GM23338 (cell line): ENCODE data around the gene REG3G. TPM values are rescaled to one million over a fixed set of nuclear protein-coding genes. Genes with fewer than 3 reads are reported as not detected.

Experiments used
- ATAC-seq: fragments of 200-7000 bp; cut with Tn5 transposase; 3 replicates; pipeline ENCODE4 v1.9.1; 2020
- DNase-seq: peaks from one replicate; pipeline ENCODE4 v3.0.0-alpha.2; 2015; ENCODE audit warnings: low spot score
- H2AFZ ChIP-seq: fragments of 200-600 bp; sonication (generic); 2 replicates; pipeline ENCODE4 v1.8.0; 2016; ENCODE audit warnings: antibody characterized with exemption, mild to moderate bottlenecking, moderate library complexity
- H3F3A ChIP-seq: fragments of 200-600 bp; sonication (generic); replicated peaks from 2 replicates; pipeline ENCODE4 v1.8.0; 2017; ENCODE audit warnings: antibody characterized with exemption, mixed run types, low read depth
- H3K27ac ChIP-seq: fragments of 200-600 bp; sonication (generic); 2 replicates; pipeline ENCODE4 v1.6.1; 2016; ENCODE audit warnings: low read depth
- H3K27me3 ChIP-seq: fragments of 200-600 bp; sonication (generic); 2 replicates; pipeline ENCODE4 v1.8.0; 2016; ENCODE audit warnings: mild to moderate bottlenecking, mixed run types, moderate library complexity; ENCODE audit not compliant: insufficient read depth
- H3K36me3 ChIP-seq: fragments of 200-600 bp; sonication (generic); 2 replicates; pipeline ENCODE4 v1.8.0; 2016; ENCODE audit warnings: mild to moderate bottlenecking; ENCODE audit not compliant: insufficient read depth
- H3K4me1 ChIP-seq: fragments of 200-600 bp; sonication (generic); 2 replicates; pipeline ENCODE4 v1.8.0; 2016; ENCODE audit warnings: mild to moderate bottlenecking, moderate library complexity; ENCODE audit not compliant: insufficient read depth
- H3K4me2 ChIP-seq: fragments of 200-600 bp; sonication (generic); 2 replicates; pipeline ENCODE4 v1.7.1; 2017; ENCODE audit warnings: mixed run types
- H3K4me3 ChIP-seq: fragments of 200-600 bp; sonication (generic); 2 replicates; pipeline ENCODE4 v1.6.1; 2016; ENCODE audit warnings: mixed run types
- H3K79me2 ChIP-seq: fragments of 200-600 bp; sonication (generic); replicated peaks from 2 replicates; pipeline ENCODE4 v1.8.0; 2017; ENCODE audit warnings: mild to moderate bottlenecking; ENCODE audit not compliant: insufficient read depth
- H3K9me2 ChIP-seq: fragments of 200-600 bp; sonication (generic); 2 replicates; pipeline ENCODE4 v1.8.0; 2017; ENCODE audit not compliant: insufficient read depth
- H4K20me1 ChIP-seq: fragments of 200-600 bp; sonication (generic); replicated peaks from 2 replicates; pipeline ENCODE4 v1.8.0; 2017; ENCODE audit warnings: mild to moderate bottlenecking; ENCODE audit not compliant: insufficient read depth
- H3K27ac Mint-ChIP-seq: 2 replicates; pipeline ENCODE4 v1.8.0; 2020; ENCODE audit warnings: inconsistent platforms, mild to moderate bottlenecking, moderate library complexity, mixed read lengths
- H3K27me3 Mint-ChIP-seq: 3 replicates; pipeline ENCODE4 v1.8.0; 2022; ENCODE audit warnings: low read depth, mild to moderate bottlenecking, moderate library complexity, mixed read lengths, inconsistent platforms; ENCODE audit not compliant: insufficient read depth, poor library complexity
- H3K36me3 Mint-ChIP-seq: 3 replicates; pipeline ENCODE4 v1.8.0; 2021; ENCODE audit warnings: low read depth, mild to moderate bottlenecking, inconsistent platforms, moderate library complexity, mixed read lengths
- H3K4me1 Mint-ChIP-seq: 3 replicates; pipeline ENCODE4 v1.8.0; 2020; ENCODE audit warnings: mild to moderate bottlenecking, inconsistent platforms, mixed read lengths
- H3K4me3 Mint-ChIP-seq: 3 replicates; pipeline ENCODE4 v1.8.0; 2021; ENCODE audit warnings: moderate library complexity, mild to moderate bottlenecking, inconsistent platforms, mixed read lengths
- H3K9me3 Mint-ChIP-seq: 3 replicates; pipeline ENCODE4 v1.8.0; 2020; ENCODE audit warnings: moderate library complexity, mild to moderate bottlenecking, inconsistent platforms, mixed read lengths
- CREB1 ChIP-seq: fragments of 250-450 bp; sonication (Bioruptor Pico); IDR thresholded peaks from 2 replicates; pipeline ENCODE4 v1.5.0; 2020; ENCODE audit warnings: low read depth, mild to moderate bottlenecking, moderate library complexity
- CTCF ChIP-seq, 2 experiments: fragments of 200-600 bp in 1 of 2; sonication (generic) in 1 of 2; conservative IDR thresholded peaks; 2 replicates each; pipeline versions ENCODE4 v1.5.1 to v1.6.1; 2016 to 2017; ENCODE audit warnings: antibody characterized with exemption in 2 of 2, low read depth in 2 of 2, mild to moderate bottlenecking in 2 of 2, moderate library complexity in 1 of 2
- ETS1 ChIP-seq: IDR thresholded peaks from 2 replicates; pipeline ENCODE4 v1.6.1; 2016; ENCODE audit warnings: antibody characterized with exemption
- EZH2 ChIP-seq: fragments of 200-600 bp; sonication (generic); IDR thresholded peaks from one replicate; pipeline ENCODE4 v1.8.0; 2017; ENCODE audit warnings: antibody characterized with exemption, mild to moderate bottlenecking, low read depth; ENCODE audit not compliant: unreplicated experiment
- STAT1 ChIP-seq: IDR thresholded peaks from one replicate; pipeline ENCODE4 v1.6.1; 2016; ENCODE audit warnings: antibody characterized with exemption; ENCODE audit not compliant: unreplicated experiment
- ZNF114 ChIP-seq: fragments of 250-450 bp; sonication (Bioruptor Pico); IDR thresholded peaks from 2 replicates; pipeline ENCODE4 v1.5.0; 2020; ENCODE audit warnings: mild to moderate bottlenecking, moderate library complexity
- ZNF331 ChIP-seq: fragments of 250-450 bp; sonication (Bioruptor Pico); IDR thresholded peaks from 2 replicates; pipeline ENCODE4 v1.5.0; 2020; ENCODE audit warnings: low read depth, mild to moderate bottlenecking, moderate library complexity
- ZNF462 ChIP-seq: fragments of 250-450 bp; sonication (Bioruptor Pico); IDR thresholded peaks from 2 replicates; pipeline ENCODE4 v1.5.0; 2020; ENCODE audit warnings: mild to moderate bottlenecking, moderate library complexity
- polyA plus RNA-seq: library from polyadenylated mRNA; unstranded; fragments of >200 nt; fragmentation: Nextera tagmentation; extraction: Ambion mirVana; gene quantifications from 2 replicates; pipeline ENCODE4 v1.2.1, GENCODE V29; 2016
- total RNA-seq: library from RNA; depleted of rRNA; stranded (reverse); fragments of >200 nt; shearing (Covaris generic); gene quantifications from 2 replicates; pipeline ENCODE4 v1.2.3, GENCODE V29; 2014

REG3G gene
- total and polyA plus RNA-seq, 2 experiments from 2014 or later = not detected

GRCh38 chr2:78985558-78985957 lies 39.9 kb upstream of the REG3G start (continued):
- no peak for TF ChIP-seq ZNF462 (CRISPR knock-in tag)

DNA sequence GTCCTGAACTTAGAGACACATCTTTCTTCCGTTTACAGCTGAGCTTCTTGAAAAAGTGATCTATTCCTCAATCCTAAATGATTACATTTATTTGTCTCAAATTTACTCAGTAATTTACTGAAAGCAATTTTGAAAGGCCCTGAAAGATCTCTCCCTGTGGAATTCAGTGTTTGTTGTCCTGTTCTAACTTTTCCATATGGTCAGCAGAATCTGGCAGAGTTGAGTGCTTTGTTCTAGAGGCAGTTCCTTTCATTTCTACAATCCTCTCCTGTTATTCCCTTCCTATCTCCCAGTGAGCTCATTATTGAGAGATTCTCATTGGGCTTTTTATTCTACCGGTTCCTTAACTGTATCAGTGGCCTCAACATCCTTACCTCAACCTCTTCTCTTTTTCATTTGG lies 36.5 kb upstream of the REG3G start:
- DNase-seq = no peak
- Mint-ChIP-seq H3K9me3 (no peaks in the 10 kb centered on the region), H3K4me3 (no peak overlapping the region), H3K36me3 (no peaks in the 10 kb centered on the region), H3K4me1 (peaks cover 9% of the 10 kb centered on the region), H3K27ac (no peak overlapping the region), H3K27me3 (peaks cover 20% of the 10 kb centered on the region)
- Histone ChIP-seq H3K4me2 (no peak overlapping the region), H3K36me3 (no peaks in the 10 kb centered on the region), H3F3A (no peaks in the 10 kb centered on the region; the same call in 1 of the 2 replicates), H3K27ac (no peak overlapping the region), H3K27me3 (peaks cover 16% of the 10 kb centered on the region), H3K9me2 (0 out of 2 replicates have a peak, but pooled peaks cover 3% of the 10 kb centered on the region), H3K4me3 (no peak overlapping the region), H4K20me1 (no peaks in the 10 kb centered on the region; the same call in 1 of the 2 replicates), H3K79me2 (no peaks in the 10 kb centered on the region), H3K4me1 (no peaks in the 10 kb centered on the region; the same call in 1 of the 2 replicates), H2AFZ (no peak overlapping the region)
- no peak for ATAC-seq
- no peak for TF ChIP-seq ZNF331 (CRISPR knock-in tag)
- TF ChIP-seq ETS1 = no peak
- no peak for TF ChIP-seq EZH2
- no peak for TF ChIP-seq STAT1
- no peak for TF ChIP-seq ZNF114 (CRISPR knock-in tag)
- no peak for TF ChIP-seq CREB1
- no peak for TF ChIP-seq CTCF (conservative IDR thresholded peaks at IDR 0.05; ENCODE audit: low read depth in 2 of 2)
